Measurements from ENCODE around the gene SAMM50. TPM values are rescaled to one million over a fixed set of nuclear protein-coding genes. Genes with fewer than 3 reads are reported as not detected.

The SAMM50 gene
- total and polyA plus RNA-seq, 12 donors: 15.3 to 90.6 (median 72.6) TPM

DNA sequence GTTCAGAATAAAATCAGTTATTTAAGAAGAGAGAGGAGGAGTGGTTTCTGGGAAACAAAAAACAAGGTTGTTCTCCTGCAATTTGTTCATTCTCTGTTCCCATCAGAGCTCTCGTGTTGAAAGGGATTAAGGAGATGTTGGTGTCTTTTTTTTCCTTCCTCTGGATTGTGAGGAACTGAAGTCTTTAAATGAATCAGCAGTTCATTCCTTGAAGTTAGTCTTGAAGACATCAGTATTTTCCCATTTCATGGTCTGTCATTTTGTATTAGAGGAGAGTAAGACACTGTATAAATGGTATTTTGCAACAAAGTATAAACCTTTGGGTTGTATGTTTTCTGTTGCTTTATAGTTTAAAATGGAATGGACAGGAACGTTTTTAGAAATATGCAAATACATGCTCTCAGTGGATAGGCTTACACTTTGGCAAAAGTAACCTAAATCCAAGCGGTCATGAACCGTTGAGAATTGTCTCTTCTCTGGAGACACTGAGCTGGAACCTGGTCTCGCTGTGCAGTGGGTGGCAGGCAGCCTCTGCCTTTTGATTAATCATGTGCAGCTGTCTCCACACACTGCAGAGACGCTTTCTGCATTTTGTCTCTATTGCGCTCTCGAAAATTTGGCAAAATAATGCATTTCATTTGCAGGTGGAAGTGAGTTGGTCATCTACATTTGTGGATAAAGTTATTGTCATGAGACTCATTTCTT lies 33.0 kb downstream of the SAMM50 start:
- TF ChIP-seq, protein P1, sequence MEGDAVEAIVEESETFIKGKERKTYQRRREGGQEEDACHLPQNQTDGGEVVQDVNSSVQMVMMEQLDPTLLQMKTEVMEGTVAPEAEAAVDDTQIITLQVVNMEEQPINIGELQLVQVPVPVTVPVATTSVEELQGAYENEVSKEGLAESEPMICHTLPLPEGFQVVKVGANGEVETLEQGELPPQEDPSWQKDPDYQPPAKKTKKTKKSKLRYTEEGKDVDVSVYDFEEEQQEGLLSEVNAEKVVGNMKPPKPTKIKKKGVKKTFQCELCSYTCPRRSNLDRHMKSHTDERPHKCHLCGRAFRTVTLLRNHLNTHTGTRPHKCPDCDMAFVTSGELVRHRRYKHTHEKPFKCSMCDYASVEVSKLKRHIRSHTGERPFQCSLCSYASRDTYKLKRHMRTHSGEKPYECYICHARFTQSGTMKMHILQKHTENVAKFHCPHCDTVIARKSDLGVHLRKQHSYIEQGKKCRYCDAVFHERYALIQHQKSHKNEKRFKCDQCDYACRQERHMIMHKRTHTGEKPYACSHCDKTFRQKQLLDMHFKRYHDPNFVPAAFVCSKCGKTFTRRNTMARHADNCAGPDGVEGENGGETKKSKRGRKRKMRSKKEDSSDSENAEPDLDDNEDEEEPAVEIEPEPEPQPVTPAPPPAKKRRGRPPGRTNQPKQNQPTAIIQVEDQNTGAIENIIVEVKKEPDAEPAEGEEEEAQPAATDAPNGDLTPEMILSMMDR (IDR thresholded peaks at IDR 0.05): no peak
- Histone ChIP-seq H3K4me1 (peaks cover 0 to 6% (median under 1%) of the 10 kb centered on the region in 9 donors), H3K36me3 (peaks cover 0 to 99% (median 58%) of the 10 kb centered on the region in 9 donors), H3K4me3 (no peak overlapping the region), H3K27ac (no peak overlapping the region), H3K9me3 (no peaks in the 10 kb centered on the region), H3K27me3 (no peaks in the 10 kb centered on the region)
- WGBS, 2 donors: 88 to 91% methylated on average over 8 of the region's 8 CpGs
- DNase-seq: no peak
- intact Hi-C loops (cut with DNase I): no loop called here
- no peak for ATAC-seq

DNA sequence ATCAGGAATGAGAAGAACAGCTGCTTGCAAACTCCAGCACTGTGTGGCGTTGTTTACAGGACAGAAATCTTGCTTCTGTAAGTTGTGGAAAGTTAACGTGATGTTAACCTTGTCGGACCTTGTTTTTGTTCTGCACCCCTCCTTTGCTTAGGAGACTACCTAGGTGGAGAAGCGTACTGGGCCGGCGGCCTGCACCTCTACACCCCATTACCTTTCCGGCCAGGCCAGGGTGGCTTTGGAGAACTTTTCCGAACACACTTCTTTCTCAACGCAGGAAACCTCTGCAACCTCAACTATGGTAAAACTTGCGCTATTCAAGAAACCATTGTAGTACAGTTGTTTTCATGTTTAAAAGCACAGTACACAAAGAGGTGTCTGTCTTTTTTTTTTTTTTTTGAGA lies 33.7 kb downstream of the SAMM50 start:
- DNase-seq (no peak), ATAC-seq (no peak)
- Histone ChIP-seq H3K4me1 (peaks cover 0 to 11% (median 6%) of the 10 kb centered on the region in 9 donors), H3K4me3 (no peak overlapping the region), H3K27ac (no peak overlapping the region), H3K36me3 (peaks cover 0 to 98% (median 53%) of the 10 kb centered on the region in 9 donors), H3K9me3 (no peaks in the 10 kb centered on the region), H3K27me3 (no peaks in the 10 kb centered on the region)
- WGBS, 2 donors: 96% methylated on average over 10 of the region's 10 CpGs
- intact Hi-C loops (cut with DNase I): no loop called here
- TF ChIP-seq, protein P1 (IDR thresholded peaks at IDR 0.05): no peak

DNA sequence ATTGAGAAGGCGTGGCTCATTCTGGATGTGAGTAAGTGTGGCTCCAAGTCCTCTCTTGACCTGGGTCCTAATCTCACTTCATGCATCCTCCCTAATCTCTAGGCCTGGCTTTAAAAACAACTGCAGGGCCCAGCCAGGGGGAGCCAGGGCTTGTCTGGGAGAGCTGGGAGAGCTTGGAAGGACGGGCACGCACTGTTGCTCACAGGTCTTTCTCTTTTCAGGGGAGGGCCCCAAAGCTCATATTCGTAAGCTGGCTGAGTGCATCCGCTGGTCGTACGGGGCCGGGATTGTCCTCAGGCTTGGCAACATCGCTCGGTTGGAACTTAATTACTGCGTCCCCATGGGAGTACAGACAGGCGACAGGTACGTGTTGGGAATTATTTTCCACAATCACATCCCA lies 34.8 kb downstream of the SAMM50 start:
- Histone ChIP-seq H3K4me1 (peaks cover 0 to 20% (median 8%) of the 10 kb centered on the region in 9 donors), H3K9me3 (no peaks in the 10 kb centered on the region), H3K27ac (no peak overlapping the region), H3K4me3 (no peak overlapping the region), H3K27me3 (no peaks in the 10 kb centered on the region), H3K36me3 (peaks cover 0 to 98% (median 51%) of the 10 kb centered on the region in 9 donors)
- 81 to 89% methylated on average over 13 of the region's 13 CpGs for WGBS, 2 donors
- ATAC-seq: no peak
- TF ChIP-seq, protein P1 (IDR thresholded peaks at IDR 0.05): no peak
- intact Hi-C loops (cut with DNase I): loop anchor here in 7 of 10 donors (5.0 to 10.0 kb wide), 4 partner anchors 97 to 637 kb away; no protein-coding TSS in a partner anchor
- no peak for DNase-seq

DNA sequence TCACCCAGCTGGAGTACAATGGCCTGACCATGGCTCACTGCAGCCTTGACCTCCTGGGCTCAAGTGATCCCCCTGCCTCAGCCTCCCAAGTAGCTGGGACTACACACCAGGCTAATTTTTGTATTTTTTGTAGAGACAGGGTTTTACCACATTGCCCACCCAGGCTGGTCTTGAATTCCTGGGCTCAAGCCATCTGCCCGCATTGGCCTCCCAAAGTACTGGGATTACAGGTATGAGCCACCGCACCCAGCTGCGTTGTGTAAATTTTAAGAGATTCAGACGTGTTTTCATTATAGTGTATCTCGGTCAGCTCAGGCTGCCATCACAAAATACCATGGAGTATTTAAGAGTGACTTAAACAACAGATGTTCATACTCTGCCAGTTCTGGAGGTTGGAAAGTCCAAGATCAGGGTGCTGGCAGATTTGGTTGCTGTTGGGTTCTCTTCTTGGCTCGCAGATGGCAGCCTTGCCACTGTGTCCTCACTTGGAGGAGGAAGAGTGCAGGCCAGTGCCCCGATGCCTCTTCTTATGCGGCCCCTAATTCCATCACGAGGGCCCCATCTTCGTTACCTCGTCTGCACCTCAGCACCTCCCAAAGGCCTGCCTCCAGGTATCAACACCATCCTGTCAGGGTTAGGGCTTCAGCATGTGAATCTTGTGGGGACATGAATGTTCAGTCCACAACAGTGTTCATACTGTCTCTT lies 36.2 kb downstream of the SAMM50 start:
- Histone ChIP-seq H3K36me3 (peaks cover 0 to 98% (median 42%) of the 10 kb centered on the region in 9 donors), H3K27ac (no peak overlapping the region), H3K9me3 (no peaks in the 10 kb centered on the region), H3K27me3 (no peaks in the 10 kb centered on the region), H3K4me3 (no peak overlapping the region), H3K4me1 (peaks cover 0 to 27% (median 18%) of the 10 kb centered on the region in 9 donors)
- WGBS, 2 donors: 95% methylated on average over 11 of the region's 11 CpGs
- ATAC-seq (no peak), DNase-seq (no peak)
- intact Hi-C loops (cut with DNase I): loop anchor here in 8 of 10 donors (2.0 to 10.0 kb wide), 8 partner anchors 93 to 636 kb away; no protein-coding TSS in a partner anchor
- TF ChIP-seq, protein P1 (IDR thresholded peaks at IDR 0.05): no peak
